ENCODE data around the gene YKT6.

YKT6 gene

DNA sequence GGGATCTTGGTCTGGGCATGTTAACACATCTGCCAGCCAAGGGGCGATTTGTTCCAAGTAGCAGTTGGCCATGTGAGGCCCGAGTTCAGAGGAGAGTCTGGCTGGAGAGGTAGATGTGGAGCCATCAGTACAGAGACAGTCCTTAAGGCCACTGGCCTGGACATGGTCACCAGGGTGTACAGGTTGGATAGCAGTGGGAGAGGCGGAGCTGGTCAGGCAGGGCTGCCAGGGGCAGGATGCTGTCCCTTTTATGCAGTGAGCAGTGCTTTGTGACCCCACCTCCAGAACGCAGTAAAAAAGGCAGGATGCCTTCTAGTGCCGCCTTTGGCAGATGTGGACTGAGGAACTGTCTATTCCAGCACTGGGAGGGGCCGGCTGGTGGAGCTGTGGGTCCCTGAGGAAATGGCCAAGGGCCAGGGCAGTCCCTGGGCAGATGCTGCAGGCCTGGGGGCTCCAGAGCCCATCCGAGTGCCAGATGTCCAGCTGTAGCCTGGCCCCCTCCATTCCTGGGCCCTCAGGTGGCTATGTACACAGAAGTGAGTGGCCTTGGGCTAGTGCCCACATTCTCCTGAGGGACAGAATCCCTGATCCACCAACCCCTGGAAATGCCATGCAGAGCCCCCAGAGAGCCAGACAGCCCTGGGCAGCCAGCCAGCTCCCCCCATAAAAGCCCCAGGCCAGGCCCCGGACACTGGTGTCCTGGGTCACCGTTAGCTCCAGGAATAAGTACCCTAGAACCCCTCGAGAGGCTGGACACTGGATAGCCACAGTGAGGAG, 42.5 kb upstream of the YKT6 start (continued):
- TF ChIP-seq, protein P1, sequence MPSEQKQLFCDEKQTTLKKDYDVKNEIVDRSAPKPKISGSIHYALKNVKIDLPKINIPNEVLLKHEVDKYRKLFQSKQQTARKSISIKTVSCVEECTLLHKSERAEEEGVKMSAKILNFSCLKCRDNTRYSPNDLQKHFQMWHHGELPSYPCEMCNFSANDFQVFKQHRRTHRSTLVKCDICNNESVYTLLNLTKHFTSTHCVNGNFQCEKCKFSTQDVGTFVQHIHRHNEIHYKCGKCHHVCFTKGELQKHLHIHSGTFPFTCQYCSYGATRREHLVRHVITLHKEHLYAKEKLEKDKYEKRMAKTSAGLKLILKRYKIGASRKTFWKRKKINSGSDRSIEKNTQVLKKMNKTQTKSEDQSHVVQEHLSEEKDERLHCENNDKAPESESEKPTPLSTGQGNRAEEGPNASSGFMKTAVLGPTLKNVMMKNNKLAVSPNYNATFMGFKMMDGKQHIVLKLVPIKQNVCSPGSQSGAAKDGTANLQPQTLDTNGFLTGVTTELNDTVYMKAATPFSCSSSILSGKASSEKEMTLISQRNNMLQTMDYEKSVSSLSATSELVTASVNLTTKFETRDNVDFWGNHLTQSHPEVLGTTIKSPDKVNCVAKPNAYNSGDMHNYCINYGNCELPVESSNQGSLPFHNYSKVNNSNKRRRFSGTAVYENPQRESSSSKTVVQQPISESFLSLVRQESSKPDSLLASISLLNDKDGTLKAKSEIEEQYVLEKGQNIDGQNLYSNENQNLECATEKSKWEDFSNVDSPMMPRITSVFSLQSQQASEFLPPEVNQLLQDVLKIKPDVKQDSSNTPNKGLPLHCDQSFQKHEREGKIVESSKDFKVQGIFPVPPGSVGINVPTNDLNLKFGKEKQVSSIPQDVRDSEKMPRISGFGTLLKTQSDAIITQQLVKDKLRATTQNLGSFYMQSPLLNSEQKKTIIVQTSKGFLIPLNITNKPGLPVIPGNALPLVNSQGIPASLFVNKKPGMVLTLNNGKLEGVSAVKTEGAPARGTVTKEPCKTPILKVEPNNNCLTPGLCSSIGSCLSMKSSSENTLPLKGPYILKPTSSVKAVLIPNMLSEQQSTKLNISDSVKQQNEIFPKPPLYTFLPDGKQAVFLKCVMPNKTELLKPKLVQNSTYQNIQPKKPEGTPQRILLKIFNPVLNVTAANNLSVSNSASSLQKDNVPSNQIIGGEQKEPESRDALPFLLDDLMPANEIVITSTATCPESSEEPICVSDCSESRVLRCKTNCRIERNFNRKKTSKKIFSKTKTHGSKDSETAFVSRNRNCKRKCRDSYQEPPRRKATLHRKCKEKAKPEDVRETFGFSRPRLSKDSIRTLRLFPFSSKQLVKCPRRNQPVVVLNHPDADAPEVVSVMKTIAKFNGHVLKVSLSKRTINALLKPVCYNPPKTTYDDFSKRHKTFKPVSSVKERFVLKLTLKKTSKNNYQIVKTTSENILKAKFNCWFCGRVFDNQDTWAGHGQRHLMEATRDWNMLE (tag by site-specific recombination; conservative IDR thresholded peaks at IDR 0.05; ENCODE audit: low read depth): no peak
- TF ChIP-seq SALL2 (tag by site-specific recombination; IDR thresholded peaks at IDR 0.05; ENCODE audit: borderline replicate concordance) (no peak), ZNF677 (tag by site-specific recombination; IDR thresholded peaks at IDR 0.05) (no peak), ZNF571 (tag by site-specific recombination; IDR thresholded peaks at IDR 0.05) (no peak)

DNA sequence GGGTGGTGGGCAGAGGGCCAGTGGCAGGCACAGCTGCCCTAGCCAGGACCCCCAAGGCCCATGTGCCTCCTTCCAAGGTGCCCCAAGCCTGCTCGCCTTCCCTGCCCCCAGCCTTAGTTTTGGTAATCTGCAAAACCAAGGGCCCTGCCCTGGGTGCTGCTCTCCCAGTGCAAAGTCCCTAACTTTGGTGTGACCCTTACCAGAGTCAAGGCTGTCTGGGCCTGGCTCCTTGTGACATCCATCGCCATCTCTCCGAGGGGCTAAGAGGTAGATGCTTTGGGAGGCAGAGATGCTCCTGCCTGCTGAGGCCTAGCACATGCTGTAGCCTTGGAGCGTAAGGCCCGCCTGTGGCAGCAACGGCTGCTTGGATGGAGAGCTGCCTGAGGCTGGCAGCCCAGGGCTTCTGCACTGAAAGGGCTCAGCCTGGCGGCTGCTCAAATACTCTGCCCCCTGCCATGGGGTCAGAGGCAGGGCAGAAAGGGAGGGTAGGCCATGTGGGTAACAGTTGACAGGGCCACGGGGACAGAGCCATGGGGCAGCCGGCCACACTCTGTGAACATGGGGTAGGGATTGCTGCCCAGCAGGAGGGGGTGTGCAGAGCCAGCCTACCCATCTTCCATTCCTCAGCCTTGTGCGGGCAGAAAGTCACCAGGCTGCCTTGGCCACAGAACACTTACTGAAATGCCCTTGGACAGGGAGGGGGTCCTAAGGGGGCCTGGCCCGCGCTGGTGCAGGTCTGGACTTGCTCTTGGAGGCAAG, 41.7 kb upstream of the YKT6 start:
- TF ChIP-seq ZBTB8A (tag by site-specific recombination; IDR thresholded peaks at IDR 0.05): no peak
- TF ChIP-seq ZNF155 (tag by site-specific recombination; IDR thresholded peaks at IDR 0.05): no peak
- CTCF ChIA-PET: interaction anchor here (0.6 kb wide), 1 partner anchor 25 kb away, joined by 3 read pairs; no protein-coding TSS in a partner anchor

DNA sequence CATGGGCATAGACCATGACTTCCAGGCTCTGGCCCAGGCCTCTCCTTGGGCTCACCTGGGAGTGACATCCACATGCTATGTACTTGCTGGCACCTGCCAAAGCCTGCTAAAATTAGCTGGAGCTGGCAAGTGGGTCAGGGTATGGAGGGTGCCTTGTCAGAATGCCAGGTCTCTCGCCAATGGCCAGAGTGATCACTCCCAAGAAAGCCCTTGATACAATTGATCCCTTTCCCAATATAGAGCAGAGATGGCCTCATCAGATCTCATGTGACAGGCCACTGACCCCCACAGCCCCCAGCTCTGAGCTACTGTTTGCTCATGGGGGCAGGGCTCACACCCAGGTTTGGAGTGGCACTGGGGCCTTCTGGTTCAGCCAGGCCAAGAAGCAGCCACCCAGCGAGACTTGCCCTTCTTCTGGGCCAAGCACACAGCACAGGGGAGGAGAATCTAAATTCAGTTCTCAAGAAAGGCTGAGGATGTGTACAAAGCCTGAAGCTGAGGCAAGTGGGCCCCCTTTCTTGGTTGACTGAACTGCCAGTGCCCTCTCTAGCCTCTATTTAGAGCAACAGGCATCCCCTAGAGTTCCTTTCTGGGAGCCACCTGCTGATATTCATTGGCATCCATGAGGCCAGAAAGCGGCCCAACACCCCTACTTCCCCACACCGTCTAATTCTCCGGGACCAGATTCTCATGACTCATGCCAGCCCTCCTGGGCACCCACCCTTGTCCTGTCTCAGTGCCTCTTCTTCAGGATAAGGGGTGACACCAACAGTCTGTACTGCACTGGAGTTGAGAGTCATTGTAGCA, 40.8 kb upstream of the YKT6 start:
- Histone ChIP-seq H3K4me1 (ENCODE audit: control insufficient read depth, insufficient read depth, low read length) (no peaks in the 10 kb centered on the region), H3K27ac (ENCODE audit: extremely low read depth, low read depth, low read length) (no peak overlapping the region), H3K4me3 (ENCODE audit: low read depth, low read length) (no peak overlapping the region), H3K36me3 (ENCODE audit: control insufficient read depth in 2 of 2, insufficient read depth in 1 of 2, low read length in 2 of 2) (no peaks in the 10 kb centered on the region), H3K9me3 (ENCODE audit: control insufficient read depth, insufficient read depth, low read depth, low read length) (no peaks in the 10 kb centered on the region)
- ChIA-PET POLR2A (no interaction called here), CTCF (interaction anchor here (0.7 kb wide), 1 partner anchor 12 kb away, joined by 3 read pairs; no protein-coding TSS in a partner anchor)
- TF ChIP-seq SCRT2 (tag by site-specific recombination; IDR thresholded peaks at IDR 0.05): 0 out of 2 replicates have a peak, but pooled peaks have one; percentile 25
- TF ChIP-seq, protein P2, sequence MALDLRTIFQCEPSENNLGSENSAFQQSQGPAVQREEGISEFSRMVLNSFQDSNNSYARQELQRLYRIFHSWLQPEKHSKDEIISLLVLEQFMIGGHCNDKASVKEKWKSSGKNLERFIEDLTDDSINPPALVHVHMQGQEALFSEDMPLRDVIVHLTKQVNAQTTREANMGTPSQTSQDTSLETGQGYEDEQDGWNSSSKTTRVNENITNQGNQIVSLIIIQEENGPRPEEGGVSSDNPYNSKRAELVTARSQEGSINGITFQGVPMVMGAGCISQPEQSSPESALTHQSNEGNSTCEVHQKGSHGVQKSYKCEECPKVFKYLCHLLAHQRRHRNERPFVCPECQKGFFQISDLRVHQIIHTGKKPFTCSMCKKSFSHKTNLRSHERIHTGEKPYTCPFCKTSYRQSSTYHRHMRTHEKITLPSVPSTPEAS (tag by site-specific recombination; IDR thresholded peaks at IDR 0.05): no peak

More for the DNA sequence above, 41.7 kb upstream of the YKT6 start:
- H3K4me1 ChIP-seq (ENCODE audit: control insufficient read depth, insufficient read depth, low read length): no peaks in the 10 kb centered on the region
- POLR2A ChIA-PET: no interaction called here
- H3K9me3 ChIP-seq (ENCODE audit: control insufficient read depth, insufficient read depth, low read depth, low read length): no peaks in the 10 kb centered on the region
- no peaks in the 10 kb centered on the region for H3K36me3 ChIP-seq (ENCODE audit: control insufficient read depth in 2 of 2, insufficient read depth in 1 of 2, low read length in 2 of 2)
- H3K27ac ChIP-seq (ENCODE audit: extremely low read depth, low read depth, low read length): no peak overlapping the region
- no peak overlapping the region for H3K4me3 ChIP-seq (ENCODE audit: low read depth, low read length)

DNA sequence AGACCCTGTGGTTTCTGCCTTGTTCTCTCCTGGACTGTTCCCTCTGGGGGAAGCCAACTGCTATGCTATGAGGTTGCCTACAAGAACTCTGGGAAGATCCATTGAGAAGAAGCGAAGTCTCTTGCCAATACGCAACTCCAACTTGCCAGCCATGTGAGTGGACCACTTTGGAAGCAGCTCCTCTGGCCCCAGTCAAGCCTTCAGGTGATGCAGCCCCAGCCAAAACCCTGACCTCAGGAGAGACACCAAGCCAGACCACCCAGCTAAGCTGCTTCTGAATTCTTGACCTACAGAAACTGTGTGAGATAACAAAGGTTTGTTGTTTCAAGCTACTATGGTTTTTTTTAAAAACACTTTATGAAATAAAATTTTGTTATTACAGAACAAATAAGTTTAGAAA, 39.4 kb upstream of the YKT6 start:
- POLR2A ChIA-PET: no interaction called here
- no peak overlapping the region for H3K27ac ChIP-seq (ENCODE audit: extremely low read depth, low read depth, low read length)
- H3K4me3 ChIP-seq (ENCODE audit: low read depth, low read length): no peak overlapping the region
- H3K36me3 ChIP-seq (ENCODE audit: control insufficient read depth in 2 of 2, insufficient read depth in 1 of 2, low read length in 2 of 2): no peaks in the 10 kb centered on the region
- H3K9me3 ChIP-seq (ENCODE audit: control insufficient read depth, insufficient read depth, low read depth, low read length): no peaks in the 10 kb centered on the region
- CTCF ChIA-PET: no interaction called here
- no peaks in the 10 kb centered on the region for H3K4me1 ChIP-seq (ENCODE audit: control insufficient read depth, insufficient read depth, low read length)
- TF ChIP-seq PRDM1 (tag by site-specific recombination; IDR thresholded peaks at IDR 0.05) (no peak), ZNF548 (tag by site-specific recombination; IDR thresholded peaks at IDR 0.05) (no peak)
- TF ChIP-seq, protein P1 (tag by site-specific recombination; conservative IDR thresholded peaks at IDR 0.05; ENCODE audit: low read depth): no peak
- TF ChIP-seq, protein P3, sequence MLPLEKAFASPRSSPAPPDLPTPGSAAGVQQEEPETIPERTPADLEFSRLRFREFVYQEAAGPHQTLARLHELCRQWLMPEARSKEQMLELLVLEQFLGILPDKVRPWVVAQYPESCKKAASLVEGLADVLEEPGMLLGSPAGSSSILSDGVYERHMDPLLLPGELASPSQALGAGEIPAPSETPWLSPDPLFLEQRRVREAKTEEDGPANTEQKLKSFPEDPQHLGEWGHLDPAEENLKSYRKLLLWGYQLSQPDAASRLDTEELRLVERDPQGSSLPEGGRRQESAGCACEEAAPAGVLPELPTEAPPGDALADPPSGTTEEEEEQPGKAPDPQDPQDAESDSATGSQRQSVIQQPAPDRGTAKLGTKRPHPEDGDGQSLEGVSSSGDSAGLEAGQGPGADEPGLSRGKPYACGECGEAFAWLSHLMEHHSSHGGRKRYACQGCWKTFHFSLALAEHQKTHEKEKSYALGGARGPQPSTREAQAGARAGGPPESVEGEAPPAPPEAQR (tag by site-specific recombination; IDR thresholded peaks at IDR 0.05): no peak

All from HEK293 (cell line).